Epithelial cell of esophagus (primary cell): ENCODE results near the gene TNRC18.

ENCODE experiments used
- DNase-seq: peaks from one replicate; pipeline ENCODE4 v3.0.0; 2010; ENCODE audit warnings: low read depth
- H3K4me3 ChIP-seq: 2 replicates; pipeline ENCODE4 v1.5.1; 2011; ENCODE audit warnings: mild to moderate bottlenecking, low read length, control low read depth
- CTCF ChIP-seq: IDR thresholded peaks from 2 replicates; pipeline ENCODE4 v1.5.1; 2011; ENCODE audit warnings: low read depth, mild to moderate bottlenecking, low read length, control low read depth, inconsistent platforms; ENCODE audit not compliant: insufficient read depth; ENCODE audit errors: missing control alignments

The TNRC18 gene

GRCh38 chr7:5455175-5455574 lies 31.5 kb upstream of the TNRC18 start:
- TF ChIP-seq CTCF, result no peak
- no peak for DNase-seq
- H3K4me3 ChIP-seq, result no peak overlapping the region

GRCh38 chr7:5454485-5454884 lies 30.9 kb upstream of the TNRC18 start:
- DNase-seq, result no peak
- no peak for TF ChIP-seq CTCF
- no peak overlapping the region for H3K4me3 ChIP-seq

GRCh38 chr7:5453566-5454075 lies 30.0 kb upstream of the TNRC18 start:
- DNase-seq, result no peak

GRCh38 chr7:5452937-5453540 lies 29.4 kb upstream of the TNRC18 start:
- no peak for TF ChIP-seq CTCF
- DNase-seq, result no peak
- no peak overlapping the region for H3K4me3 ChIP-seq

More at GRCh38 chr7:5453566-5454075, 30.0 kb upstream of the TNRC18 start:
- TF ChIP-seq CTCF, result no peak
- H3K4me3 ChIP-seq, result no peak overlapping the region

- no peak for TF ChIP-seq CTCF
- no peak overlapping the region for H3K4me3 ChIP-seq
Observed at GRCh38 chr7:5452470-5452899, 28.9 kb upstream of the TNRC18 start.

GRCh38 chr7:5451391-5451790 lies 27.8 kb upstream of the TNRC18 start:
- no peak overlapping the region for H3K4me3 ChIP-seq
- no peak for TF ChIP-seq CTCF
- no peak for DNase-seq

More at GRCh38 chr7:5452470-5452899, 28.9 kb upstream of the TNRC18 start:
- DNase-seq, result no peak
